HG03066 (cell line): ENCODE data around the gene NPBWR2.
"Not testable (repeated sequence)": the region's sequence is repeated elsewhere in the genome, so short reads cannot be mapped to it uniquely, and the experiment has no call there.

Experiments used
- ATAC-seq: cut with Tn5 transposase; IDR thresholded peaks from one replicate; pipeline ENCODE4 v1.9.1; 2021; ENCODE audit warnings: low read depth; ENCODE audit not compliant: unreplicated experiment

Gene NPBWR2

GRCh38 chr20:64090165-64090564 lies 17.2 kb downstream of the NPBWR2 start:
- no peak for ATAC-seq

- ATAC-seq, result not testable (repeated sequence)
These were observed 18.8 kb downstream of the NPBWR2 start for GRCh38 chr20:64088586-64088985.

- not testable (repeated sequence) for ATAC-seq
These were observed 20.0 kb downstream of the NPBWR2 start for GRCh38 chr20:64087226-64087825.

- ATAC-seq, result no peak
These were observed 20.6 kb downstream of the NPBWR2 start for GRCh38 chr20:64086801-64087200.

GRCh38 chr20:64084685-64085152 lies 22.6 kb downstream of the NPBWR2 start:
- no peak for ATAC-seq

GRCh38 chr20:64083804-64084684 lies 23.3 kb downstream of the NPBWR2 start, which contains the start of gene LKAAEAR1:
LKAAEAR1 (minus strand) TSS chr20:64084398; CDS start chr20:64084219, 179 bp downstream.
- no peak for ATAC-seq

DNA sequence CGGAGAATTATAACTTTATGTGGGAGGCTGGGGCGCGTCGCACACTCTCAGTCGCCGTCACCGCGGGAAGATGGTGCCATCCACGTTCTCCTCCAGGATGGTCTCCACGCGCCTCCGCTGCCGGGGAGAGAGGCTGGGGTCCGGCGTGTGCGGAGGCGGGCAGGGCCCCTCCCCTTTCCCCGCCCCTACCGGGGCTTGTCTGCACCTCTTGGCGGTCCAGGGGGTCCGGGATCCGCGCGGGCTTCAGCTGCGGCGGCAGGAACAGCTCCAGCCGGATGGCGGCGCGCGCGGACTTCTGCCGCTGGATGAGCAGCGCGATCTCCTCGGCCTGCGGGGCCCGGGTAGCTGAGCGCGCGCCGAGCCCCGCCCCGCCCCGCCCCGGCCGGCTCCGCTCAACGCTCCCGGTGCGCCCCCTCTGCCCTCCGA lies 24.0 kb downstream of the NPBWR2 start:
- no peak for ATAC-seq

- ATAC-seq, result no peak
These were observed 24.5 kb downstream of the NPBWR2 start for GRCh38 chr20:64082820-64083377.

- ATAC-seq, result no peak
These were observed 25.1 kb downstream of the NPBWR2 start for GRCh38 chr20:64082126-64082731.

- ATAC-seq, result no peak
These were observed 25.8 kb downstream of the NPBWR2 start for GRCh38 chr20:64081624-64081964.

GRCh38 chr20:64080813-64081623 lies 26.3 kb downstream of the NPBWR2 start:
- ATAC-seq, result no peak

GRCh38 chr20:64080013-64080812 lies 27.2 kb downstream of the NPBWR2 start, which contains the start of gene OPRL1:
OPRL1 (plus strand) TSS chr20:64080082; CDS start chr20:64092721, 12,639 bp downstream.
- ATAC-seq, result no peak

GRCh38 chr20:64079273-64080012 lies 27.9 kb downstream of the NPBWR2 start, which contains the start of gene RGS19:
RGS19 (minus strand) TSS chr20:64079518; CDS start chr20:64076886, 2,632 bp downstream.
- ATAC-seq, result no peak

GRCh38 chr20:64078934-64079272 lies 28.5 kb downstream of the NPBWR2 start:
- ATAC-seq, result no peak

- ATAC-seq, result no peak
These were observed 29.4 kb downstream of the NPBWR2 start for GRCh38 chr20:64077876-64078551.

- no peak for ATAC-seq
These were observed 29.9 kb downstream of the NPBWR2 start for GRCh38 chr20:64077541-64077875.

- no peak for ATAC-seq
These were observed 30.3 kb downstream of the NPBWR2 start for GRCh38 chr20:64077094-64077493.
